Measurements from ENCODE around the gene METTL1.
"Not testable (repeated sequence)": the region's sequence is repeated elsewhere in the genome, so short reads cannot be mapped to it uniquely, and the experiment has no call there.

Gene METTL1

DNA sequence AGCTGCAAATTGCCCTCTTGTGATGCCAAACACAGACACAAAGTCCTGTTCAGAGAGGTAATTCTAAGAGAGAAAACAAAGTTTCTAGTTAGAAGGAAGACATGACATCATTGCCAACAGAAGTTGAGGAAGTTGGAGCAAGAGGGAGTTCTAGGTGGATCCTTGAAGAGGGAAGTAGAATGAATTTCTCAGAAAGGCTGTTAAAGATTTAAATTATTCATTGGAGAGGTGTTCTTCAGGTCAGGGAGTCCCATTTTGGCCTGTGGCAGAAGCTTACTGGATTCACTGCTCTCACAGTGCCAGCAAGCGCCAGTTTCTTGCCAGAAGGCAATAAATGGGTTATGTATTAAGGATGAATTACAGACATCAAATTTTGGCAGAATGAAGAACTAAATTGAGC, 26.0 kb upstream of the METTL1 start:
- no peak for DNase-seq (ENCODE audit: low read depth in 2 of 2)

- DNase-seq (ENCODE audit: low read depth in 2 of 2) = peak in 1 of 2 experiments; percentile 16
These were observed 25.1 kb upstream of the METTL1 start for GRCh38 chr12:57796996-57797395.

DNA sequence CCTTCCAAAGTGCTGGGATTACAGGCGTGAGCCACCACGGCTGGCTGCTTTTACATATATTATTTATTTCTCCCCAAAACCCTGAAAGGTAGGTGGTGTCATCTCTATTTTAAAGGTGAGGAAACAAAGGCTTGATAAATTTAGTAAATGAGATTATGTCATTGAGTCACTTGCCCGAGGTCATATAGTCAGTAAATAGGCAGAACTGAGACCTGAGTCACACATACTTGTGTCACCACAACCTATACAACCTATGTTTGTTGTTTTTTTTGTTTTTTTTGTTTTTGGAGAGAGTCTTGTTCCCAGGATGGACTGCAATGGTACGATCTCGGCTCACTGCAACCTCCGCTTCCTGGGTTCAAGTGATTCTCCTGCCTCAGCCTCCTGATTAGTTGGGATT, 23.4 kb upstream of the METTL1 start:
- no peak for DNase-seq (ENCODE audit: low read depth in 2 of 2)

GRCh38 chr12:57793920-57794319, 22.0 kb upstream of the METTL1 start:
- peak; percentile 55 to 60 for DNase-seq (ENCODE audit: low read depth in 2 of 2)

DNA sequence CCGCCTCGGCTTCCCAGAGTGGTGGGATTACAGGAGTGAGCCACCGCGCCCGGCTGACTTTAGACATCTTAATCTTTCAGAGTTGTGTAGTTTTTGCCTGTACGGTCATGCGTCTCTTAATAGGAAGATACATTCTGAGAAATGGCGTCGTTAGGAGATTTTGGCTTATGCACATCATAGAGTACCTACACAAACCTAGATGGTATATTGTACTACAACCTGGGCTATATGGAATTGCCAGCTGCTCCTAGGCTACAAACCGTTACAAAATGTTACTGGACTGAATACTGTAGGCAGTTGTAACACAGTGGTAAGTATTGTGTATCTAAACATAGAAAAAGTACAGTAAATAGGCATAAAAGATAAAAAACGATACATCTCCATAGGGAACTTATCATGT, 12.0 kb upstream of the METTL1 start:
- DNase-seq (ENCODE audit: low read depth in 2 of 2) = no peak

DNA sequence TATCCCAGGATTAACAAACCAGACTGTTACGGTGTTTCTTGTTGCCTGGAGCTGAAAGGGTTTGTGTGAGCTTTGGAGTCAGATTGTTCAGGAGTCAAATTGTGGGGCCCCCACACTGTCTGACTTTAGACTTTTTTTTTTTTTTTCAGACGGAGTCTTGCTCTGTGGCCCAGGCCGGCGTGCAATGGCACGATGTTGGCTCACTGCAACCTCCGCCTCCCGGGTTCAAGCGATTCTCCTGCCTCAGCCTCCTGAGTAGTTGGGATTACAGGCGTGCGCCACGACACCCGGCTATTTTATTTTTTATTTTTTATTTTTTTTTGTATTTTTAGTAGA, 11.5 kb upstream of the METTL1 start:
- no peak for DNase-seq (ENCODE audit: low read depth in 2 of 2)

DNA sequence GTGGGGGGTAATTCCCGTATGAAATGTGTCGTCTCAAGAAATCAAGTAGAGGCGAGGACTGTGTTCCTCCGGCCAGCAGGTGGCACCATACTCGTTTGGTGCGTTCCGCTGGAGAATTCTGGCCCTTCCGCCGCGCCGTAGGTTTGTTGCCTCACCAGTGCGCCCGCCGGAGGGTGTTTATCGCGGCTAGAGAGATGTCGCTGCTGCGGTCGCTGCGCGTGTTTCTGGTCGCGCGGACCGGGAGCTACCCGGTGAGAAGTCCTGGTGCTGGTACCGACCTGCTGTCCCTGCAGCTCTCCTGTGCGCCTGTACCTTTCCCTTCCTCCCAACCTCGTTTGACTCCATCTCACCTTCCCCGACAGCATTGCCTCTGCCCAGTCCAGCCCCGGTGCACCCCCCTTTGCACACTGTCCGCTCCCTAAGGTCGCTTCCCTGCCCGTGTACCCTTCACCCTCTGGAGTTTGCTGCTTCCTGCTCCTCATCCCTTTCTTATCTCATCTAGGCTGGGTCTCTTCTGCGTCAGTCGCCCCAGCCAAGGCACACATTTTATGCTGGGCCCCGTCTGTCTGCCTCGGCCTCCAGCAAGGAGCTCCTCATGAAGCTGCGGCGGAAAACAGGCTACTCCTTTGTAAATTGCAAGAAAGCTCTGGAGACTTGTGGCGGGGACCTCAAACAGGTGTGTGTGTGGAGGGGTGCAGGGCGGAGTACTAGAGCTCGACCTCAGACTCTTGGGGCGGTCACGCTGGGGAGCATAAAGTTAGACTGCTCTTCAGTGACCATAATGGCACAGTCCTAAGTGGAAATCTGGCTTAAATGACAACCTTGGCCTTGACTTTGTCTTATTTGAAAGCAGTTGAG, 10.9 kb upstream of the METTL1 start, which contains the start of gene TSFM:
Gene TSFM, plus strand, starts transcription at position 180 of the 858 bp plus-strand sequence. Its CDS starts 15 bp downstream, at position 195.
- DNase-seq (ENCODE audit: low read depth in 2 of 2) = peak; percentile 78 to 82

GRCh38 chr12:57782243-57782607, 10.3 kb upstream of the METTL1 start:
- DNase-seq (ENCODE audit: low read depth in 2 of 2) = no peak

DNA sequence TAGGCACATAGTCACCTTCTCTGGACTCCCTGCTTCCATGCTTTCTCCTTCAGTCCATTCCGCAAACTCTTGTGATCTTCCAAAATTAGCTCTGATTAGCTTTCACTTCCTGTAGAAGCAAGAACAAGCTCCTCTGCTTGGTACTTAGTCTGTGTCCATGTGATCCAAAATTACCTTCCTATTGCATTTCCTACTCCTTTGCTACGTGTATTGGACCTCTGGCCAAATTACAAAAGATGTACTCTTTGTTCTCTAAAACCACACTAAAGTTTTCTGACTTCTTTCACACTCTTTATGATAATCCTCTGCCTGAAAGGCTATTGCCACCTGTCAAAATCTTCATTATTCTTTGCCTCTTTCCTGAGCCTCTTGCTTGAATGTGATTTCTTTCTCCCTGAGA, 9.9 kb upstream of the METTL1 start:
- no peak for DNase-seq (ENCODE audit: low read depth in 2 of 2)

DNA sequence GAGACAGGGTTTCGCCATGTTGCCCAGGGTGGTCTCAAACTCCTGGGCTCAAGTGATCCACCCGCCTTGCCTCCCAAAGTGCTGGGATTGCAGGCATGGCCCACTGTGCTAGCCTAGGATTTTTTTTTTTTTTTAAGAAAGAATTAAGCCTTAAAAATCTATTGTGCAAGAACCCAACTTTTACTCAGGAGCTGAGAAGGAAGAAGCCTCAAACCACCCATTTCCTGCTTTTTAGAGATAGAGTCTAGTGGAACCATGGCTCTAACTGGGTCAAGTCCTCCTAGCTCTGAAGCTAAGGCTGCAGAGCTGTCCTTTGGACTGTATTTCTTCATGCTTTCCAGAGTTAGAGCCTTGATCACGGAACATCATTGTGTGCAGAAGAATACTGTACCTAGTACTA, 9.3 kb upstream of the METTL1 start:
- DNase-seq (ENCODE audit: low read depth in 2 of 2) = no peak

GRCh38 chr12:57780284-57780897, 8.5 kb upstream of the METTL1 start:
- no peak for DNase-seq (ENCODE audit: low read depth in 2 of 2)

GRCh38 chr12:57779736-57780135, 7.8 kb upstream of the METTL1 start:
- DNase-seq (ENCODE audit: low read depth in 2 of 2) = no peak

- no peak for DNase-seq (ENCODE audit: low read depth in 2 of 2)
These were observed 6.0 kb upstream of the METTL1 start for GRCh38 chr12:57777911-57778310.

GRCh38 chr12:57777367-57777766, 5.5 kb upstream of the METTL1 start:
- DNase-seq (ENCODE audit: low read depth in 2 of 2) = no peak

DNA sequence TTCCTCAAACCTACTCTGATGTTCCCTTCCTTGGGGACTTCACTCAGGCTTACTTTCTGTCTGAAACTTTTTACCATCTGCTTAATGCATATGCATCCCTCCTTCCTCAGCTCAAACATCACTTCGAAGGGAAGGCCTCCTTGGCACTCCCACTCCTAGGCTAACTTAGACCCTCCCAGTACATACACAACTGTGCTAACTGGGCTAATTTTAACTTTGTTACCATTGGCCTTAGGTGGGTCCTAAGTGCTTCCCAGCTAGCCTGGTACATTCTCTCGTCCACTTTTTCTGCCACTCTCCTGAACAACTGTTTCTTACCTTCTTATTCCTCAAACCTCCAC, 4.3 kb upstream of the METTL1 start:
- no peak for DNase-seq (ENCODE audit: low read depth in 2 of 2)

DNA sequence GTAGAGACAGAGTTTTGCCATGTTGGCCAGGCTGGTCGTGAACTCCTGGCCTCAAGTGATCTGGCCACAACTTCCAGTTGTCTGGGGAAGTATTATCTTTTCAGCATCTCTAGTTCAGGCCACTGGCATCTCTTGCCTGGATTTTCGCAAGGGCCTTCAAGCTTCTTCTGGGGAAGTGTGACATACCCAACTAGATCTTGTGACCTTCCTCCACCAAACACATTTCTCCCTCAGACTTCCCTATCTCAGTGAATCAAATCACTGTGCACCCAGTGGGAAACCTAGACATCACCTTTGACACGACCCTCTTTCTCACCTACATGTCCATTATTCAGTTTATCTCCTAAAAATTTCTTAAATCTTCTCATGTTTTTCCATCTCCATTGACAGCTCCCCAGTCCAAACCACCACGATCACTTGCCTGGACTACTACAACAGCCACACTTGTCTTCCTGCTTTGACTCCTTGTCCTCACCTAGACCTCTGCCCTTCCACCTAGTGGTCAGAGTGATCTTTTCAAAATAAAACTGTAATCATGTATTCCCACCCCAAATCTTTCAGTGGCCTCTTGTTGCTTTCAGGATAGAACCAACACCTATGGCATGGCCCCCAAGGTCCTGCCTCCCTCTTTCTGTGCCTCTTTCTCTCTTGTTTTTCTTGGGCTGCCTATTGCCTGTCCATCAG, 3.8 kb upstream of the METTL1 start:
- no peak for DNase-seq (ENCODE audit: low read depth in 2 of 2)

- DNase-seq (ENCODE audit: low read depth in 2 of 2) = no peak
These were observed 3.1 kb upstream of the METTL1 start for GRCh38 chr12:57775044-57775443.

DNA sequence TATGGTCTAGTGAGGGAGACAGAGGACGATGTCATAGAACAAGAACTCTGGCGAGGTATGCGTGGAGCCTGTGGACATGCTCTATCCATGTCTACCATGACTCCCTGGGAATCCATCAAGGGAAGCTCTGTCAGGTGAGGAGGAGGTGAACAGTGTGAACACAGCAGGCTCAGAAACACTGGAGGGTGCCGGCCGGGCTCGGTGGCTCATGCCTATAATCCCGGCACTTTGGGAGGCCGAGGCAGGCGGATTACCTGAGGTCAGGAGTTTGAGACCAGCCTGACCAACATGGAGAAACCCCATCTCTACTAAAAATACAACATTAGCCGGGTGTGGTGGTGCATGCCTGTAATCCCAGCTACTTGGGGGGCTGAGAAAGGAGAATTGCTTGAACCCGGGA, 2.7 kb upstream of the METTL1 start:
- not testable (repeated sequence) for DNase-seq (ENCODE audit: low read depth in 2 of 2)

DNA sequence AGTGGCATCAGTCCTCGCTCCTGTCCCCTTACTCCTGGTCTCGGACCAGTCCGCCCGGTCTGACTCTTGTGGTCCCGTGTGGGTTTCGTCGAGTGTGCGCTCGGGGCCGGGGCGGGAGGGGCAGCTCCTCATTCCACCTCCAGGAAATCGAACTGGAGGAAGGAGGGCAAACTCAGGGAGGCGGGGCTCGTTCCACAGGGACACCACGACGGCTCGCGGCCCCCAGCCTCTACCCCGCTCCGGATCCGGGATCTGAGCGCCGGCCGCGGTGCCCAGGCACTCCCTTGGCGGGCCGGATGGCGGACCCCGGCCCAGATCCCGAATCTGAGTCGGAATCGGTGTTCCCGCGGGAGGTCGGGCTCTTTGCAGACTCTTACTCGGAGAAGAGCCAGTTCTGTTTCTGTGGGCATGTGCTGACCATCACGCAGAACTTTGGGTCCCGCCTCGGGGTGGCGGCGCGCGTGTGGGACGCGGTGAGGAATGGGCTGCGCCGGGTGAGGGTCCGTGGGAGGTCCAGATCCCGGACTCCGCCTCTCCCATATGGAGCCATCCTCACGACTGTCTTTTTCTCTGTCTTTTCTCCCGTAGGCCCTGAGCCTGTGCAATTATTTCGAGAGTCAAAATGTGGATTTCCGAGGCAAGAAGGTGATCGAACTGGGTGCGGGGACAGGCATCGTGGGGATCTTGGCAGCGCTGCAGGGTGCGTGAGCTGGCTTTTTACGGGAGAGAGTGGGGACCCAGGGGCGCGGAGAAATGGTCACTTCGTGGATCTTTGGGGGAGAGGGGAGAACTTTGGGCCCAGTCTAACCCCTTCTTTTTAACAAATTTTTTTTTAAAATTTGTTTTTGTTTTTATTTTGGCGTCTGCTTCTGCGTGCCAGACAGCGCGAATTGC, 771 bp upstream of the METTL1 start, which contains the start of gene EEF1AKMT3:
Gene EEF1AKMT3, plus strand, starts transcription at position 186 of the 894 bp plus-strand sequence. Its CDS starts 111 bp downstream, at position 297.
- DNase-seq (ENCODE audit: low read depth in 2 of 2) = no peak

DNA sequence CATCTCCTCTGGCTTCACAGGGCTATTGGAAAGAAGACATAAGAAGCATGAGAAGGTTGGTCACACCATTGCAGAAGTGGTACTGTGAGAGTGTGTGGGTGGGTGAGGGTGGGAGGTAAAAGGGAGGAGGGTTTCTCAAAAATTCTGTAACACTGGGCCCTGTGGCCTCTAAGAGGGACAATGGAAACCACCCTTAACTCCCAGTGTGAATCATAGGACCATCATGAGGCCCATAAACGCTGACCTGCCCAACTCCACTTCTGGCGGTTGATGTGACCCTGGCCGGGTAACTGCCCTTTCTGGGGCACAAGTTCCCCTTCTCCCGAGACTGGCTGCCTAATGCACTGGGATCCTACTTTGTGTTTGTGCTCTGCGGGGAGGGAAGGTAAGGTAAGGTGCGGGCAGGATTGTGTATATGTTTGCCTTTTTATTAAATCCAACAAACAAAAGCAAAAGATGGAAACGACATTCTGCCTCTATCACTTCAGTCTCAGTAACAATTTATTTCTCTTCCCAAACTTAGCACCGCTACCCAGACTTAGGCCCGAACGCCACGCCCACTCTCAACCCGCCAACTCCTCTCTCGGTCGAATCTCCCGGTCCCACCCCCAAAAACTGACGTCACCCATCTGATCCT, 551 bp downstream of the METTL1 start:
- peak; percentile 74 to 76 for DNase-seq (ENCODE audit: low read depth in 2 of 2)

DNA sequence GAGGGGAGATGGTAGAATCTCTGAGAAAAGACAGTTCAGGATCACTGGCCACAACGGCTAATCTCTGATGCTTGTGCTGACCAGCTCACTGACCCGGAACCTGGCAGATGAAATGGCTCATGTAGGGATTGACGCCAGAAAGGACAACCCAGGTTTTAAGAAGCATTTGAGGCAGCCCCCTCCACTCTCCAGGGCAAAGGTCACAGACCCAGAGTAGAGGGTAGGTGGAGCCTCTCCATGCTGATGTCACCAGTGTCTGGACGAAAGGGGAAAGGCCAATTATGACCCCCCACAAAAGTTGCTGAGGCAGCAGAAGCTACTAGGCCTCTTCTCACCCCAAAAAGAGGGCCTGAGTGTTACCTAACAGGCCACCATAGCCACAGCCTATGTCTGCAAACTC, 1.2 kb downstream of the METTL1 start:
- no peak for DNase-seq (ENCODE audit: low read depth in 2 of 2)
